OCI-LY7 (cell line): ENCODE measurements around the gene TNXB. TPM values are rescaled to one million over a fixed set of nuclear protein-coding genes. Genes with fewer than 3 reads are reported as not detected.

Experiments used
- BruUV-seq: library from RNA; stranded (reverse); fragments of 400-500 nt; replicated peaks from 2 replicates; lab custom pipeline; 2021; lab: Mats Ljungman, UMichigan
- CTCF ChIA-PET: fragments of 300-600 bp; sonication (Branson Sonifier 250); formaldehyde crosslinking; loops from one replicate; lab custom pipeline; 2022; ENCODE audit warnings: antibody characterized with exemption; ENCODE audit not compliant: unreplicated experiment; lab: Charles Lee
- POLR2A ChIA-PET: fragments of 300-600 bp; sonication (Branson Sonifier 250); formaldehyde crosslinking; loops from one replicate; lab custom pipeline; 2022; ENCODE audit warnings: antibody characterized with exemption; lab: Charles Lee
- DNase-seq: peaks from one replicate; pipeline ENCODE4 v3.0.0-alpha.2; 2015; ENCODE audit warnings: low spot score
- H2AFZ ChIP-seq: fragments of 200-600 bp; sonication (generic), shearing (Covaris generic); 2 replicates; pipeline ENCODE4 v1.6.1; 2014; ENCODE audit warnings: mild to moderate bottlenecking, antibody characterized with exemption, low read length, moderate library complexity
- H3K27ac ChIP-seq: fragments of 200-600 bp; sonication (generic); 2 replicates; pipeline ENCODE4 v1.5.1; 2014; ENCODE audit warnings: mixed run types, low read depth, mild to moderate bottlenecking, moderate library complexity, low read length, inconsistent platforms; ENCODE audit not compliant: poor library complexity, severe bottlenecking
- H3K36me3 ChIP-seq: fragments of 200-600 bp; sonication (generic); 2 replicates; pipeline ENCODE4 v1.6.1; 2014; ENCODE audit warnings: mild to moderate bottlenecking, antibody characterized with exemption, low read length, moderate library complexity, mixed read lengths; ENCODE audit not compliant: insufficient read depth
- H3K4me1 ChIP-seq: fragments of 200-600 bp; sonication (generic); 2 replicates; pipeline ENCODE4 v1.5.1; 2014; ENCODE audit warnings: mild to moderate bottlenecking, low read length; ENCODE audit not compliant: insufficient read depth, poor library complexity, severe bottlenecking
- H3K4me2 ChIP-seq: fragments of 200-600 bp; sonication (generic); 2 replicates; pipeline ENCODE4 v1.6.1; 2014; ENCODE audit warnings: mild to moderate bottlenecking, low read length
- H3K4me3 ChIP-seq: fragments of 200-600 bp; sonication (generic); 2 replicates; pipeline ENCODE4 v1.5.1; 2014; ENCODE audit warnings: mild to moderate bottlenecking, low read depth, low read length; ENCODE audit not compliant: poor library complexity, severe bottlenecking
- H3K79me2 ChIP-seq: fragments of 200-600 bp; sonication (generic); 2 replicates; pipeline ENCODE4 v1.6.1; 2016; ENCODE audit warnings: low read depth, mild to moderate bottlenecking, low read length, moderate library complexity, mixed read lengths; ENCODE audit not compliant: insufficient read depth
- H3K9me2 ChIP-seq: fragments of 200-600 bp; sonication (generic); 2 replicates; pipeline ENCODE4 v1.6.1; 2016; ENCODE audit warnings: mild to moderate bottlenecking, low read length, mixed read lengths; ENCODE audit not compliant: insufficient read depth
- H3K9me3 ChIP-seq: fragments of 200-600 bp; sonication (generic); 2 replicates; pipeline ENCODE4 v1.6.1; 2014; ENCODE audit warnings: mild to moderate bottlenecking, mixed run types, low read length, mixed read lengths
- H4K20me1 ChIP-seq: fragments of 200-600 bp; sonication (generic); 2 replicates; pipeline ENCODE4 v1.6.1; 2014; ENCODE audit warnings: mild to moderate bottlenecking, antibody characterized with exemption, low read length, moderate library complexity, mixed read lengths; ENCODE audit not compliant: insufficient read depth
- CTCF ChIP-seq: fragments of 200-600 bp; sonication (generic); conservative IDR thresholded peaks from 2 replicates; pipeline ENCODE4 v1.5.1; 2014; ENCODE audit warnings: mild to moderate bottlenecking, antibody characterized with exemption, low read length, moderate library complexity, mixed read lengths
- EZH2phosphoT487 ChIP-seq: fragments of 200-600 bp; sonication (generic); IDR thresholded peaks from 2 replicates; pipeline ENCODE4 v1.6.1; 2018; ENCODE audit warnings: low read depth, borderline replicate concordance, mild to moderate bottlenecking, mixed run types, antibody characterized with exemption, low read length, moderate library complexity, mixed read lengths
- intact Hi-C: fragments of 100-400 bp; cut with micrococcal nuclease; formaldehyde crosslinking; loops from one replicate; pipeline ENCODE4 v1.10.0; 2022; ENCODE audit not compliant: unreplicated experiment
- total RNA-seq, 2 experiments: library from RNA; depleted of rRNA in 1 of 2; stranded (reverse); fragments of >200 nt in 1 of 2; shearing (Covaris generic) in 1 of 2; gene quantifications; 2 replicates each; pipeline ENCODE4 v1.2.3, GENCODE V29; 2014 to 2022

The TNXB gene
- total RNA-seq, 2 experiments from 2014 or later, result 1.7 to 9.2 TPM

GRCh38 chr6:32153564-32154513 lies 44.7 kb upstream of the TNXB start, which contains the start of gene PPT2:
Gene PPT2 (plus strand): TSS chr6:32154141. CDS start chr6:32154595, 454 bp downstream.
- Histone ChIP-seq H3K4me3 (peak within 1 kb of the TSS; percentile 80), H2AFZ (peak within 1 kb of the TSS; percentile 55), H3K9me3 (no peaks in the 10 kb centered on the region), H3K27ac (peak within 1 kb of the TSS; percentile 62), H3K9me2 (no peaks in the 10 kb centered on the region), H3K4me2 (peak within 1 kb of the TSS; percentile 82), H3K4me1 (peaks cover 23% of the 10 kb centered on the region), H3K79me2 (no peaks in the 10 kb centered on the region; the same call in 1 of the 2 replicates), H4K20me1 (no peaks in the 10 kb centered on the region), H3K36me3 (peaks cover 33% of the 10 kb centered on the region)
- CTCF ChIA-PET, result interaction anchor here (1.1 kb wide), 1 partner anchor 26 kb away, joined by 7 read pairs; the partner anchor contains the start of gene ATF6B
- TF ChIP-seq CTCF (0 out of 2 replicates have a peak, but pooled peaks have one; percentile 19), EZH2phosphoT487 (no peak)
- DNase-seq, result peak; percentile 93
- POLR2A ChIA-PET, result no interaction called here
- no TSS peak for BruUV-seq
- intact Hi-C loops, result loop anchor here (1.0 to 2.0 kb wide), 6 partner anchors 23 to 71 kb away; partner anchors contain the start of genes AGPAT1, FKBPL and NOTCH4

- POLR2A ChIA-PET, result interaction anchor here (0.8 kb wide), 1 partner anchor 49 kb away, joined by 3 read pairs; no protein-coding TSS in a partner anchor
- peak overlapping the region; percentile 55 for H2AFZ ChIP-seq
Measured at GRCh38 chr6:32152769-32153563, 43.8 kb upstream of the TNXB start.

More at GRCh38 chr6:32152769-32153563, 43.8 kb upstream of the TNXB start:
- no peaks in the 10 kb centered on the region for H3K9me2 ChIP-seq
- no TSS peak for BruUV-seq
- H3K36me3 ChIP-seq, result peaks cover 24% of the 10 kb centered on the region
- TF ChIP-seq EZH2phosphoT487, result no peak
- no peak for TF ChIP-seq CTCF
- CTCF ChIA-PET, result interaction anchor here (0.7 kb wide), 1 partner anchor 255 kb away, joined by 6 read pairs; no protein-coding TSS in a partner anchor
- peak overlapping the region; percentile 82 for H3K4me2 ChIP-seq
- peak overlapping the region; percentile 80 for H3K4me3 ChIP-seq
- no peaks in the 10 kb centered on the region; the same call in 1 of the 2 replicates for H3K79me2 ChIP-seq
- H3K27ac ChIP-seq, result peak overlapping the region; percentile 62
- H3K4me1 ChIP-seq, result peaks cover 23% of the 10 kb centered on the region
- H3K9me3 ChIP-seq, result no peaks in the 10 kb centered on the region
- intact Hi-C loops, result no loop called here
- no peak for DNase-seq
- H4K20me1 ChIP-seq, result no peaks in the 10 kb centered on the region
